Activated CD8-positive, alpha-beta T cell treated with anti-CD3 and anti-CD28 coated beads, Interleukin-2, amount 10 ng/mL, durations not matched to agents 7 days and 5 days (primary cell): ENCODE data around the gene SUCLG2. TPM values are rescaled to one million over a fixed set of nuclear protein-coding genes. Genes with fewer than 3 reads are reported as not detected.
A peak's percentile ranks its signal among the peaks of the same experiment; 100 is the strongest.

Source experiments
- ATAC-seq: fragments of 150-1000 bp; cut with Tn5 transposase; one replicate; pipeline ENCODE4 v1.10.0; 2021; ENCODE audit warnings: moderate library complexity
- CTCF ChIA-PET: fragments of 350-600 bp; sonication (Branson Sonifier 250); formaldehyde crosslinking; loops from one replicate; lab custom pipeline; 2021; ENCODE audit warnings: antibody characterized with exemption; lab: Charles Lee
- POLR2A ChIA-PET: fragments of 350-600 bp; sonication (Branson Sonifier 250); formaldehyde crosslinking; loops from one replicate; lab custom pipeline; 2021; ENCODE audit warnings: antibody characterized with exemption; lab: Charles Lee
- DNase-seq: peaks from one replicate; pipeline ENCODE4 v3.0.0-alpha.2; 2020
- H3K27ac Mint-ChIP-seq: one replicate; pipeline ENCODE4 v1.8.0; 2021; ENCODE audit warnings: mild to moderate bottlenecking, mixed read lengths
- H3K27me3 Mint-ChIP-seq: one replicate; pipeline ENCODE4 v1.8.0; 2021; ENCODE audit warnings: low read depth, mixed read lengths
- H3K36me3 Mint-ChIP-seq: one replicate; pipeline ENCODE4 v1.8.0; 2021; ENCODE audit warnings: low read depth, mixed read lengths
- H3K4me1 Mint-ChIP-seq: one replicate; pipeline ENCODE4 v1.8.0; 2021; ENCODE audit warnings: low read depth, mixed read lengths
- H3K4me3 Mint-ChIP-seq: one replicate; pipeline ENCODE4 v1.8.0; 2021; ENCODE audit warnings: mild to moderate bottlenecking, mixed read lengths
- H3K9me3 Mint-ChIP-seq: one replicate; pipeline ENCODE4 v1.8.0; 2022; ENCODE audit warnings: mixed read lengths; ENCODE audit not compliant: insufficient read depth
- total RNA-seq, 2 experiments: library from RNA; stranded (reverse); gene quantifications; one replicate each; pipeline ENCODE4 v1.2.3, GENCODE V29; 2021

The SUCLG2 gene
- total RNA-seq, 2 experiments from 2014 or later, result 51.7 to 55.0 TPM

- Mint-ChIP-seq H3K9me3 (no peaks in the 10 kb centered on the region), H3K4me1 (no peaks in the 10 kb centered on the region)
- POLR2A ChIA-PET, result no interaction called here
Observed at GRCh38 chr3:67414740-67415139, 239.7 kb downstream of the SUCLG2 start.

DNA sequence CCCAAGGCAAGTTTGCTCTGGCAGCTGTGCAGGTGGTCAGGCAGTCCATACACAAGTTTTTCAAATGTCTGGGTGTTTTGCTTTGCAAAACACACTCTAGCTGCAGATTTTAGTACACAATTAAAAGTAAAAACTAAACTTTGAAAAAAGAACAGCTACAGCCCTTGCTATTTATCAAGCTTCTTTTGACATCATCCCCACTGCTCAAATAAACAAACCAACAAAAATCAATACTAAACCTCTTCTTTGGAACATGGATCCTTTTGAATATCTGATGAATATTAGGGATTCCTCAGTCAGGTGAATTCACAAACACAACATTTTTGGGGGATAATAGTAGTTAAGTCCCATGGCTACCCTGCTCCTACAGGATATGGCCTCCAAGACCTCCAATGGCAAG is 249.2 kb downstream of the SUCLG2 start:
- no peaks in the 10 kb centered on the region for H3K4me1 Mint-ChIP-seq
- no peak overlapping the region for H3K27ac Mint-ChIP-seq
- H3K4me3 Mint-ChIP-seq, result no peak overlapping the region
- POLR2A ChIA-PET, result interaction anchor here (0.6 kb wide), 1 partner anchor 11 kb away, joined by 3 read pairs; no protein-coding TSS in a partner anchor
- no peaks in the 10 kb centered on the region for H3K9me3 Mint-ChIP-seq
- CTCF ChIA-PET, result no interaction called here
- H3K27me3 Mint-ChIP-seq, result no peaks in the 10 kb centered on the region
- ATAC-seq (no peak), DNase-seq (no peak)
- H3K36me3 Mint-ChIP-seq, result peaks cover 41% of the 10 kb centered on the region

More at GRCh38 chr3:67414740-67415139, 239.7 kb downstream of the SUCLG2 start:
- ATAC-seq (no peak), DNase-seq (no peak)
- CTCF ChIA-PET, result no interaction called here
- Mint-ChIP-seq H3K27ac (no peak overlapping the region), H3K4me3 (no peak overlapping the region), H3K27me3 (no peaks in the 10 kb centered on the region), H3K36me3 (peaks cover 31% of the 10 kb centered on the region)

DNA sequence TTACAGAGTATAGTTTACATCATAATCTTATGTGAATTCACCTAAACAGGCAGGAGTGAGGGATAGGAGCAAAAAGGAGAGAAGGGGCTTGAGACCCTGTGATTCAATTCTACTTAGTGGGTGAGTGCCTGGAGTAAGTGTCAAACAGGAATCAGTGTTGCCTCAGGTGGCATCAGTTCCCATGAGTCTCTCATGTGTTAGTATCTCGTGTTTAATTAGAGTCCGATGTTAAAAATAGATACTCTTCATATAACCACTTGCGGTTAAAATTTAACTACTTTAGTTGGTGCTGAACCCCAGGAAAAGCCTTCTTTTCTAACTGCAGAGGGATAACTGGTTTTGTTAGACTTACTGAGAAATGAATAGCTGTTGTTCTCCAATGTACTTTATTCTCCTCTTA is 251.5 kb downstream of the SUCLG2 start:
- peaks cover 47% of the 10 kb centered on the region for H3K36me3 Mint-ChIP-seq
- no peak for ATAC-seq
- peaks cover 3% of the 10 kb centered on the region for H3K9me3 Mint-ChIP-seq
- no peaks in the 10 kb centered on the region for H3K4me1 Mint-ChIP-seq
- ChIA-PET POLR2A (no interaction called here), CTCF (no interaction called here)
- no peaks in the 10 kb centered on the region for H3K27me3 Mint-ChIP-seq
- DNase-seq, result no peak
- no peak overlapping the region for H3K4me3 Mint-ChIP-seq
- H3K27ac Mint-ChIP-seq, result no peak overlapping the region

DNA sequence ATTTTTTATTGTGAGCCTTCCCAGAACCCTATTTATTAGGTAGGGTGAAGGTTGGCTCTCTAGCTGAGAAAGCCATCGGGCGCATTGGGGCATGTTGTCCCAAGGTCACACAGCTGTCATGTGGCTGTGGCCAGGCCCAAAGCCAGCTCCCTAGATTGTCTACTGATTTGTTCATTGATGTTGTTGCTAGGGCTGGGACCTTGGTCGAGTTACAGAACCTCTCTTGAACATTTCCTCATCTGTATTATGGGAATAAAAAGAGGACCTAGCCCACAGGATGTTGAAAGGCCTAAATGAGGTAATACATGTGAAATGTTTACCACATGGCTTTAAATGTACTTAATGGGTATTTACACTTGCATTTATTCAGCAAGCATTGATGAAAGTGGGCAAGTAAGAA is 252.5 kb downstream of the SUCLG2 start:
- H3K4me3 Mint-ChIP-seq, result no peak overlapping the region
- H3K9me3 Mint-ChIP-seq, result peaks cover 3% of the 10 kb centered on the region
- CTCF ChIA-PET, result no interaction called here
- DNase-seq (no peak), ATAC-seq (no peak)
- H3K27me3 Mint-ChIP-seq, result no peaks in the 10 kb centered on the region
- no peak overlapping the region for H3K27ac Mint-ChIP-seq
- POLR2A ChIA-PET, result no interaction called here
- peaks cover 46% of the 10 kb centered on the region for H3K36me3 Mint-ChIP-seq
- H3K4me1 Mint-ChIP-seq, result no peaks in the 10 kb centered on the region

DNA sequence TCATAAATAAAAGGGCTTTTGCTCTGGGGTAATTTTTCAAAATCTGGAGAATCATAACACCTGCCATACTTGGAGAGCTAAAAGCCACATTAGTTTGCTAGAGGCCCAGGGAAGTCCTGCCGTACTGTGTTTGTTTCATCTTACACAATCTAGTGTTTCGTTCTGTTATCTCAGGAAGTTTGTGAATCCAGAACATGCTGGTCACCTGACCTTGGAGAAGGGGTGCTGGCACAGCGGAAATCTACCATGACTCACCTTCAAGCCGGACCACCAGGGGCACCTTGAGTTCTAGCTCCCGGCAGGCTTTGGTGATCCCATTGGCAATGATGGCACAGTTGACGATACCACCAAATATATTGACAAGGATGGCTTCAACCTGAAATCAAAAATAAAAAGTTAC is 253.9 kb downstream of the SUCLG2 start:
- H3K36me3 Mint-ChIP-seq, result peaks cover 46% of the 10 kb centered on the region
- ATAC-seq (no peak), DNase-seq (no peak)
- ChIA-PET POLR2A (no interaction called here), CTCF (no interaction called here)
- peaks cover 3% of the 10 kb centered on the region for H3K9me3 Mint-ChIP-seq
- no peaks in the 10 kb centered on the region for H3K4me1 Mint-ChIP-seq
- H3K27ac Mint-ChIP-seq, result no peak overlapping the region
- H3K27me3 Mint-ChIP-seq, result no peaks in the 10 kb centered on the region
- no peak overlapping the region for H3K4me3 Mint-ChIP-seq

DNA sequence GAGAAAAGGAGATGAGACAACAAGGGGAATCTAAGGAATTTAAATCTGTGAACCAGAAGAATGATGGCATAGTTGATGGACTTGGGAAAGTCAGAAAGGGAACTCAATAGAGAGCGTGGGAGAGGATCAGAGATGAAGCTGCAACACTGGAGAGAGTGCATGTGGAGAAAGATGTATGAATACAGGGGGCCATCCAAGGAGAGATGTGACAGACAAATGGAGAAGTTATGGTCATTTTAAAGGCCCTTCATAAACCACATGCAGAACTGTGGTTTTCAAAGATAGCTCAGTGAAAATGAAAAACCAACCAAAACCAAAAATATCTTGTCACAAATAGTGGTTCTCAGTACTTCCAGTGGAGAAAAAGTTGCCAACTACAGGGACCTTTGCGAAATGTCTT is 265.2 kb downstream of the SUCLG2 start:
- no peak for ATAC-seq

GRCh38 chr3:67388738-67389137 is 265.7 kb downstream of the SUCLG2 start:
- ATAC-seq, result no peak
- peaks cover 8% of the 10 kb centered on the region for H3K9me3 Mint-ChIP-seq
- peaks cover 57% of the 10 kb centered on the region for H3K36me3 Mint-ChIP-seq
- H3K27ac Mint-ChIP-seq, result no peak overlapping the region
- ChIA-PET POLR2A (no interaction called here), CTCF (interaction anchor here (1.3 kb wide), 1 partner anchor 401 kb away, joined by 3 read pairs; no protein-coding TSS in a partner anchor)
- peaks cover 12% of the 10 kb centered on the region for H3K4me1 Mint-ChIP-seq
- DNase-seq, result no peak
- H3K4me3 Mint-ChIP-seq, result no peak overlapping the region
- no peaks in the 10 kb centered on the region for H3K27me3 Mint-ChIP-seq

More for the DNA sequence above, 265.2 kb downstream of the SUCLG2 start:
- H3K27me3 Mint-ChIP-seq, result no peaks in the 10 kb centered on the region
- H3K9me3 Mint-ChIP-seq, result peaks cover 8% of the 10 kb centered on the region
- H3K36me3 Mint-ChIP-seq, result peaks cover 57% of the 10 kb centered on the region
- no peak for DNase-seq
- ChIA-PET CTCF (no interaction called here), POLR2A (no interaction called here)
- no peak overlapping the region for H3K27ac Mint-ChIP-seq
- H3K4me3 Mint-ChIP-seq, result no peak overlapping the region
- peaks cover 12% of the 10 kb centered on the region for H3K4me1 Mint-ChIP-seq

DNA sequence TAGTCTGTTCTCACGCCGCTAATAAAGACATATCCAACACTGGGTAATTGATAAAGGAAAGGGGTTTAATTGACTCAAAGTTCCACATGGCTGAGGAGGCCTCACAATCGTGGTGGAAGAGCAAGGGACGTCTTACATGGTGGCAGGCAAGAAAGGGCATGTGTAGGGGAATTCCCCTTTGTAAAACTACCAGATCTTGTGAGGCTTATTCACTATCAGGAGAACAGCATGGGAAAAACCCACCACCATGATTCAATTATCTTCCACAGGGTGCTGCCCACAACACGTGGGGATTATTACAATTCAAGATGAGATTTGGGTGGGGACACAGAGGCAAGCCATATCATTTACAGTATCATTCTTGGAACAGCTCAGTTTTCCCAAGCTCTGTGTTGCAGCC is 268.0 kb downstream of the SUCLG2 start:
- Mint-ChIP-seq H3K4me1 (peaks cover 12% of the 10 kb centered on the region), H3K27me3 (no peaks in the 10 kb centered on the region), H3K27ac (no peak overlapping the region), H3K4me3 (no peak overlapping the region), H3K36me3 (peaks cover 39% of the 10 kb centered on the region), H3K9me3 (peaks cover 8% of the 10 kb centered on the region)
- POLR2A ChIA-PET, result no interaction called here
- CTCF ChIA-PET, result no interaction called here
- DNase-seq (no peak), ATAC-seq (no peak)

DNA sequence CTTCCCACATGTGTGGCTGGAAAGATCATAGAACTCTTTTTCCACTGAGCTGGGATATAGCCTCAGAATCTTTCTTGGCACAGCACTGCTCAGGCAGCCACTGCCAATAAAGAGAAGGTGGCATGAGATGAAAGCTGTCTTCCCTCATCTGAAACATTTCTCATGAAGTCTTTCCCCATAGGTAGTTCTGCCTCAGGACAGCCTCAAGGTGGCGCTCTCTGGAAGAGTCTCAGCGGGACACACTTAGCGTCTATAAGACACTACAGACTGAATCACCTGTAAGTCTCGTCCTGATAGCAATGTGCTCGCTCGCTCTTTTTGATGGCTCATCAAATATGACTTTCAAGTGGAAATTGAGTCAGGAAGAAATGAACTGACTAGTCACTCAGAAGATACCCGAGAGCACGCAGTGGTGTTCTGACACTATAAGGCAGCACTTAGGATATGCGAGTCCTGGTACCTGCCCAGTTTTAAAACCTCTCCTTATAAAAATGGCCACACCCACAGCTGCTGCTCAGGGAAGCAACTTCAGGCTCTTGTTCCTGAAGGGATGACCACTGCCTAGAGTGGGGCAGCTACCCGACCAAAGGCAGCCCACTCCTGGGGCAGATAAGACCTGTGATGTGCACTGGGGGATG is 269.5 kb downstream of the SUCLG2 start:
- Mint-ChIP-seq H3K27me3 (no peaks in the 10 kb centered on the region), H3K4me3 (no peak overlapping the region), H3K36me3 (peaks cover 29% of the 10 kb centered on the region), H3K4me1 (peaks cover 12% of the 10 kb centered on the region), H3K27ac (no peak overlapping the region), H3K9me3 (peaks cover 8% of the 10 kb centered on the region)
- ATAC-seq, result peak; percentile 57
- peak; percentile 57 for DNase-seq
- POLR2A ChIA-PET, result no interaction called here
- CTCF ChIA-PET, result interaction anchor here (0.8 to 9.5 kb wide), 5 partner anchors 31 to 405 kb away, joined by 3 to 82 read pairs (median 3); partner anchors contain the start of gene SUCLG2

- POLR2A ChIA-PET, result no interaction called here
- CTCF ChIA-PET, result interaction anchor here (0.8 to 9.5 kb wide), 4 partner anchors 48 to 406 kb away, joined by 3 to 82 read pairs (median 4); partner anchors contain the start of gene SUCLG2
- Mint-ChIP-seq H3K9me3 (peaks cover 8% of the 10 kb centered on the region), H3K36me3 (peaks cover 28% of the 10 kb centered on the region), H3K27me3 (no peaks in the 10 kb centered on the region), H3K27ac (no peak overlapping the region), H3K4me3 (no peak overlapping the region), H3K4me1 (peaks cover 4% of the 10 kb centered on the region)
- ATAC-seq (no peak), DNase-seq (no peak)
Observed at GRCh38 chr3:67384016-67384415, 270.4 kb downstream of the SUCLG2 start.

DNA sequence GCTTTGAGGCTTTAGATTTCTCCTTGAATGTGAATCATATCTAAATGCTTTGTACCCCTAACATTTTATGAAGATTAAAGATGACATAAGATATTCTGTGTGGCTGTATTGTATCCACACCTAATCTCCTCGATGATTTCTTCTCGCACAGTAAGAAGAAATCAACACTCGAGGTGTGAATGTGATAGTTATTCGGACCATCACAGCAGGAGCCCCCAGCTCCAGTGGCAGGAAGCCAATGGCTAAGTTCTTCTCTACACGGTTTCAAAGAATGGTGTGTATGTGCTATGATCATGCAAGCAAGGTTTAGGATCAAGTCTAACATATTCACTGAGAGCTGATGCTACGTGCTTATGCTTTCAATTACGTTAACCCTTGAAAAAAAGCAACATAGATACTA is 271.0 kb downstream of the SUCLG2 start:
- ATAC-seq (no peak), DNase-seq (no peak)
- Mint-ChIP-seq H3K36me3 (peaks cover 24% of the 10 kb centered on the region), H3K27ac (no peak overlapping the region), H3K4me3 (no peak overlapping the region), H3K27me3 (no peaks in the 10 kb centered on the region), H3K4me1 (no peaks in the 10 kb centered on the region), H3K9me3 (peaks cover 8% of the 10 kb centered on the region)
- CTCF ChIA-PET, result interaction anchor here (1.3 to 9.5 kb wide), 3 partner anchors 49 to 407 kb away, joined by 3 to 82 read pairs (median 21); no protein-coding TSS in a partner anchor
- POLR2A ChIA-PET, result interaction anchor here (0.6 kb wide), 1 partner anchor 408 kb away, joined by 3 read pairs; no protein-coding TSS in a partner anchor

GRCh38 chr3:67382536-67382935 is 271.9 kb downstream of the SUCLG2 start:
- H3K9me3 Mint-ChIP-seq, result peaks cover 4% of the 10 kb centered on the region
- CTCF ChIA-PET, result interaction anchor here (4.5 to 9.5 kb wide), 2 partner anchors 269 to 408 kb away, joined by 21 to 82 read pairs; no protein-coding TSS in a partner anchor
- POLR2A ChIA-PET, result no interaction called here

More at GRCh38 chr3:67382536-67382935, 271.9 kb downstream of the SUCLG2 start:
- no peak overlapping the region for H3K27ac Mint-ChIP-seq
- peaks cover 22% of the 10 kb centered on the region for H3K36me3 Mint-ChIP-seq
- no peak overlapping the region for H3K4me3 Mint-ChIP-seq
- H3K27me3 Mint-ChIP-seq, result no peaks in the 10 kb centered on the region
- no peaks in the 10 kb centered on the region for H3K4me1 Mint-ChIP-seq
- DNase-seq (no peak), ATAC-seq (no peak)
